Measurements from ENCODE around the gene CHTF18.
"Not testable (repeated sequence)": the region's sequence is repeated elsewhere in the genome, so short reads cannot be mapped to it uniquely, and the experiment has no call there.

CHTF18 gene

GRCh38 chr16:776298-776697 is 12.1 kb upstream of the CHTF18 start:
- DNase-seq (ENCODE audit: low read depth) = not testable (repeated sequence)

DNA sequence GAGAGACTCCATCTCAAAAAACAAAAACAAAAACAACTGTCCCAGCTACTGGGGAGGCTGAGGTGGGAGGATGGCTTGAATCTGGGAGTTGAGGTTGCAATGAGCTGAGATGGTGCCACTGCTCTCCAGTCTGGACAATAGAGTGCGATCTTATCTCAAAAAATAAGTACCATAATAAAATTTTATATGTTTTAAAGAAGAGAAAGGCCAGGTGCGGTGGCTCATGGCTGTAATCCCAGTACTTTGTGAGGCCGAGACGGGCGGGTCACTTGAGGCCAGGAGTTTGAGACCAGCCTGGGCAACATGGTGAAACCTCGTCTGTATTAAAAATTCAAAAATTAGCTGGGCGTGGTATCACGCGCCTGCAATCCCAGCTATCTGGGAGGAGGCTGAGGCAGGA is 11.6 kb upstream of the CHTF18 start:
- no peak for DNase-seq (ENCODE audit: low read depth)

DNA sequence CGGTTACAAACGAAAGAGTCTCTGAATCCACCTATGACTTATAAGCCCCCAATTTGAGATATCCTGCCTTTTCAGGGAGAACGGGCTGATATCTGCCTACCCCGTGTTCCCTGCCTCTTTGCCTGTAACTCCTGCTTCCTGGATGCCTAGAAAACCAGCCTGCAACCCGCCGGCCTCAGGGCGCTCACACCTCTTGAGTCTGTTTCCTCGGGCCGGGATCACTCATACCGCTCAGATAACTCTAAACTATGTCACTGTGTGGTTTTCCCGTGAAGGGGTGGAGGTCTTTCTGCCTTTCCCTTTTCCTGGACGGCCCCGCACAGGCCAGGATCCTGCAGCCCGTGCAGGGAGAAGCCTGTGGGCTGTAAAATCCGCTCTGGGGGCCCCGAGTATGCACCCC is 10.6 kb upstream of the CHTF18 start:
- DNase-seq (ENCODE audit: low read depth) = no peak

GRCh38 chr16:778447-778846 is 10.0 kb upstream of the CHTF18 start:
- no peak for DNase-seq (ENCODE audit: low read depth)

DNA sequence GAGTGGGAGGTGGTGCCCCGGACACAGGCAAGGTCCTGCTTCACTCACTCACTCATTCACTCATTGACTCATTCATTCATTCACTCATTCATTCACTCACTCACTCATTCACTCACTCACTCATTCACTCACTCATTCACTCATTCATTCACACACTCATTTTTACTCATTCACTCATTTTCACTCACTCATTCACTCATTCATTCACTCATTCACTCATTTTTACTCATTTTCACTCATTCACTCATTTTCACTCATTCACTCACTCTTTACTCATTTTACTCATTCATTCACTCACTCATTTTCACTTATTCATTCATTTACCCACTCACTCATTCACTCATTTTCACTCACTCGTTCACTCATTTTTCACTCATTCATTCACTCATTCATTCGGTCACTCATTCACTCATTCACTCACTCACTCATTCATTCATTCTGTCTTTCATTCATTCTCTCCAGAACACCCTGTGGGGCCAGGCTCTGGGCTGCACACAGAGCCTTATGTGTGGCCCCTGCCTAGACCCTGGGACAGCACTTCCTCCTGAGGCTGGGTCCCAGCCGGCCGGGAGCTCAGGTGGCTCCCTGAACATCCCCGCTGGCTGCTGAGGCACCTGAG is 9.4 kb upstream of the CHTF18 start:
- no peak for DNase-seq (ENCODE audit: low read depth)

DNA sequence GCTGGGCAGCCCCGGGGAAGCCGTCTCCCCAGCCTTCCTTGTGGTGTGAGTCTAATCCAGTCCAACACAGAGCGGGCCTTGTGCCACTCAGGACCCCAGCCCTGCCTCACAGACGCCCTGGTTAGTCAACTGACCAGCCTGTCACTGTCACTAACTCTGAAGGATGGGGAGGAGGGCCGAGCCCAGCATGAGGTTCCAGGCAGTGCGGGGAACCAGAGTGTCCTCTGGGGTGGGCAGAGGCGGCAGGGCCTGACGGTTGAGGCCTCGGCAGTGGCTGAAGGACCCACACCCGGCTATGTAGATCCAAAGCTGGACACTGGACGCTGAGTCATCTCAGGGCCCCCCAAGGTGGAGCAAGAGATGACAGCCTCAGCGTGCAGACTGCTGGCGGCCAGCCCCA is 8.9 kb upstream of the CHTF18 start:
- no peak for DNase-seq (ENCODE audit: low read depth)

- no peak for DNase-seq (ENCODE audit: low read depth)
Observed at GRCh38 chr16:780296-780695, 8.1 kb upstream of the CHTF18 start.

DNA sequence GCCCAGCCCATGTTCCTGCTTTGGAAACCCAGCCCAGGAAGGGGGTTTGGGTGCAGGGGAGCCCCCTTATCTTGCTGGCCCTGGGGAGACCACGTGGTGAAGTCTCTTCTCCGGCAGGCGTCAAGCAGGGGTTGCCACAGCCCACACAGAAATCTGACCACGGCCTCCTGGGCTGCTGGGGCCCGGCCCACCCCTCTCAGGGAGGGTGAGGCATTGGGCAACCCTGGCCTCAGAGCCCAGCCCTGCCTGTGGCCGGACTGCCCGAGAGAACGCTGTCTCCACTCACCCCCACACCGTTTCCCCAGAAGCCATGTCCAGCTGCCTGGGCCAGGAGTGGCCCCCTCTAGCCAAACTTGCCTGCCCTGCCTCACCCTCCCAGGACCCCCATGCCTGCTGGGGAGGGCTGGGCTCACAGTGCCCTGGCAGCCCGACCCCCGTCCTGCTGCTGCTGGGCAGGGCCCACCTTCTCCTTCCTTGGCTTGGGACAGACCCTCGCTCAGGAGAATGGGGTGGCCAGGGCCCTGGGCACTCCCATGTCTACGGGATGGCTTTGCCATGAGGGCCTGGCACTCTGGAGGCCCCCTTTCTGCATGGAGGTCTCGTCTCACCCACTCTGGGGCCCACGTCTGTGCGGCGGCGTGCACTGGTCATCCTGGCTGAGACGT is 6.9 kb upstream of the CHTF18 start:
- no peak for DNase-seq (ENCODE audit: low read depth)

GRCh38 chr16:782258-782657 is 6.2 kb upstream of the CHTF18 start:
- DNase-seq (ENCODE audit: low read depth) = no peak

GRCh38 chr16:782766-783403 is 5.5 kb upstream of the CHTF18 start:
- DNase-seq (ENCODE audit: low read depth) = no peak

GRCh38 chr16:783404-784161 is 4.8 kb upstream of the CHTF18 start:
- DNase-seq (ENCODE audit: low read depth) = no peak

DNA sequence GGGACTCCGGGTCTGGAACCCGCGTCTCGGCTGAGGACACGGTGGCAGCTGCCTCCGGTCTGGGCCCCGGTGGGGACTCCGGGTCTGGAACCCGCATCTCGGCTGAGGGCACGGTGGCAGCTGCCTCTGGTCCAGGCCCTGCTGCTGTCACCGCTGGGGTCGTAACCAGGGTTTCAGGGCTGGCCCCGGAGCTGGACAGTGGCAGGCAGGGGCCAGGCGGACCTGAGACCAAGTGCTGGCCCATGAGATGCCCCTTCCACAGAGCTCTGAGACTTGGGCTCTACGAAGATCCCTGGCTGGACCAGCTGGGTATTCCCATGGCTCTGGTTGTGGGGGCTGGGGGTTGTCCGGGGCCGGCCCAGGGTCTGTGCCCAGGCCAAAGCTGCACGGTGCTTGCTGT is 4.0 kb upstream of the CHTF18 start:
- no peak for DNase-seq (ENCODE audit: low read depth)

DNA sequence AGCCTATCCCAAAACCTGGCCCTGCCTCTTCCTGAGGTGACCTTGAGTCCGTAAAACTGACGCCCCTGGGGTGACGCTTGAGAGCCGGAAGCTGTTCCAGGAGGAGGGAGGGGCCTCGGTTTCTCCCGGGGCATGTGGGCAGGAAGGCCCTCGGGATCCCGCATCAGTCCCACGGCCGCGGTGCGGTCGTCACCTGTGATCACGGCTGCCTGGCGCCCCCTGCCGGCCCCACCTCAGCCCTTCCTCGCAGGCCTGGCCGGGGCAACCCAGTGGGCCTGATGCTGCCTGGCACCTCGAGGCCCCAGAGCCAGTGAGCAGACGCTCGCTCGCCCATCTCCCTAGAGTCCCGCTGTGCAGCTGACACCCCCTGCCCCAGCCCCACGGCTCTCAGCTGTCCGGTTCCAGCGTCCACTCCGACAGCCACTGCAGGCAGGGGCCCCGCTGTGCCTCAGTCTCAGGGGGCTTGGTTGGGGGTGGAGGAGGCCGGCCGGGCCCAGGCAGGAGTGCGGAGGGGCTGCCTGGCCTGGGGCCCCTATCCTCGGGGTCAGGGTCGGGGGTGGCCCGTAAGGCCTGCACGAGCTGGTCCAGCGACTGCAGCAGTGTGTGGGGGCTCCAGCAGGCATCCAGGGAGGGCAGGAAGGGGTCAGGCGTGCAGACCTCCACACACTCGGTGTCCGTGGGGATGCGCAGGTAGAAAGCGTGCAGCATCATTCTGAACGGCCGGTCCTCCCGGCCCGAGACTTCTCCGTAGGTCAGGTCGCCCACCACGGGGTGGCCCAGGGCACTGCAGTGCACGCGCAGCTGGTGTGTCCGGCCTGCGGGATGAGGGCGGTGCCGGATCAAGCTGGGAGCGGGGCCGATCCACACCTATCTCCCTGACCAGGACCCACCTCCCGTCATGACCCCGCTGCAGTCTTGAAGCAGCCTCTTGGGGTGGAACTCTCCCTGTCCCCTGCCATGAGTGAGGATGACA is 2.6 kb upstream of the CHTF18 start:
- no peak for DNase-seq (ENCODE audit: low read depth)

DNA sequence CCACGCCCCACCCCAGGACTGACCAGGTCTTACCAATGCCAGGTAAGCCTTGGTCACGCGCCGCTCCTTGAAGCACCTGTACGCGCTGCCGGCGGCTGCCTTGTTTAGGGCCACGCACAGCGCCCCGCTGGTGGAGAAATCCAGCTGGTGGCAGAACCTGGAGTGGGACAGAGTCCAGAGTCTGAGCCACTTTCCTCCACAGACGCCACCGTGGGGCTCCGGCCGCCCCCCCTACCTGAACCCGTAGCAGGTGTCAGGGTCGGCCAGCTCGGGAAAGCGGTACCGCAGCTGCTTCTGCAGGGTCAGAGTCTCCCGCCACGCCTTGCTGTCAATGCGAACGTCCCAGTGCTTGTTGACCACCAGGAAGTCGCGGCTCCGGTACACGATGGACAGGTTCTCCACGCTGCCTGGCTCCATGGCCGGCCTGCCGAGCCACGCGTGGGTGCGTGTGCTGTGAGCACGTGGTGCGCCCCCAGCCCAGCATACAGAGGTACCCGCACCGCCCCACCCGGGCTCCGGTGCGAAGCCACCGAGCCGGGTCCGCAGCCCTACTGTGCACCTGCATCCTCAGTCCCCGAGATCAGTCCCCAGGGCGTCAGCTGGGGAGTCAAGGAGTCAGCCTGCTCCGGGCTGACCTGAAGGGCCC is 976 bp upstream of the CHTF18 start:
- no peak for DNase-seq (ENCODE audit: low read depth)

DNA sequence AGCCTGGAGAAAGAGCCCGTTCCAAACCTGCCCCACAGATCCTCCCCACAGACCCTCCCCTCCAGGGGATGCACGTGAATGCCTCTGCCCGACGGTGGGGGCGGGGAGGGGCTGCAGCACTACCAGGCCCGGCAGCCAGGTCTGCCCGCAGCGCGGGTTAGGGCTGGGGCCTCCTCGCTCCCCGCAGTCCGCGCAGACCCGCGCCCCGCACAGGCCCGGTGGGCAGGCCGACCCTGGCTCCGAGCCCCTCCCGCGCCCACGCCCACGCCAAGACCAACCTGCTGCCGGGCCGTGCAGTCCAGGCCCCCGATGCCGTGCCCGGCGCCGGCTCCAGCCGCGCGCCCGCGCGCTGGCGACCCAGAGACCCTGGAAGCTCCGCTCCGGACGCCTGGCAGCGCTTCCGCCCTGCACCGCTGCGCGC is 432 bp upstream of the CHTF18 start, which contains the start of gene RPUSD1:
RPUSD1 (minus strand) TSS at position 404 of the 421 bp plus-strand sequence. CDS start 644 bp downstream, outside the sequence.
- DNase-seq (ENCODE audit: low read depth) = no peak

- DNase-seq (ENCODE audit: low read depth) = no peak
Observed at GRCh38 chr16:789191-789850, 901 bp downstream of the CHTF18 start.

DNA sequence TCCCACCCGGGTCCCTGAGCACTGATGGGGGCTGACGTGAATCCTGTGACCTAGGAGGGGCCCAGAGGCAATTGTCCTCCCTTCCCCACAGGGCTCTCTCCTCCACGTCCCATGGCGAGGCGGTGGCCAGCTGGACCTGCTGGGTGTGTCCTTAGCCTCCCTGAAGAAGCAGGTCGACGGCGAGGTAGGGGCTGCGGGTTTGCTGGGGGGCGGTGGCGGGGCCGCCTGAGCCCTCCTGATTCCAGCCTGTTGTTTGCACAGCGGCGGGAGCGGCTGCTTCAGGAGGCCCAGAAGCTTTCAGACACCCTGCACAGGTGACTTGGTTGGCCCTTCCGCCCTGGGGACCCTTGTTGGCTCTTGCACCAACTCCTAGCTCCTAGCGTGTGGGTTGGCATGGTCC is 1.7 kb downstream of the CHTF18 start:
- DNase-seq (ENCODE audit: low read depth) = no peak

DNA sequence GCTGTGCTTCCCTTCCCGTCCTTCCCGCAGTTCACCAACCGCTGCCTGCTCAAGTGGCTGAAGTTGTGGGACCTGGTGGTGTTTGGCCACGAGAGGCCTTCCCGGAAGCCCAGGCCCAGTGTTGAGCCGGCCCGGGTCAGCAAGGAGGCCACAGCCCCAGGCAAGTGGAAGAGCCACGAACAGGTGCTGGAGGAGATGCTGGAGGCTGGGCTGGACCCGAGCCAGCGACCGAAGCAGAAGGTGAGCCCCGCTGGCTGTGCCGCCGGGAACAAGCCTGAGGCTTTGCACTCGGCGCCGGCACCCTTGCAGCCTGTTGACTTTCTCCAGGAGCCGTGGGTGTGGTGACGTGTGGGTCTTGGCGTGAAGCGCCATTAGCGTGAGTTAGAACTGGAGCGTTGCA is 2.7 kb downstream of the CHTF18 start:
- no peak for DNase-seq (ENCODE audit: low read depth)

GRCh38 chr16:792221-792995 is 4.0 kb downstream of the CHTF18 start:
- DNase-seq (ENCODE audit: low read depth) = no peak

- DNase-seq (ENCODE audit: low read depth) = no peak
Observed at GRCh38 chr16:793414-793813, 5.0 kb downstream of the CHTF18 start.

Measured in GM04503 (cell line).